ENCODE data around the gene ST6GAL1. TPM values are rescaled to one million over a fixed set of nuclear protein-coding genes. Genes with fewer than 3 reads are reported as not detected.
"Not testable (repeated sequence)": the region's sequence is repeated elsewhere in the genome, so short reads cannot be mapped to it uniquely, and the experiment has no call there.

ST6GAL1 gene
- total and polyA plus RNA-seq, 4 experiments from 2014 or later: 165 to 232 (median 197) TPM

DNA sequence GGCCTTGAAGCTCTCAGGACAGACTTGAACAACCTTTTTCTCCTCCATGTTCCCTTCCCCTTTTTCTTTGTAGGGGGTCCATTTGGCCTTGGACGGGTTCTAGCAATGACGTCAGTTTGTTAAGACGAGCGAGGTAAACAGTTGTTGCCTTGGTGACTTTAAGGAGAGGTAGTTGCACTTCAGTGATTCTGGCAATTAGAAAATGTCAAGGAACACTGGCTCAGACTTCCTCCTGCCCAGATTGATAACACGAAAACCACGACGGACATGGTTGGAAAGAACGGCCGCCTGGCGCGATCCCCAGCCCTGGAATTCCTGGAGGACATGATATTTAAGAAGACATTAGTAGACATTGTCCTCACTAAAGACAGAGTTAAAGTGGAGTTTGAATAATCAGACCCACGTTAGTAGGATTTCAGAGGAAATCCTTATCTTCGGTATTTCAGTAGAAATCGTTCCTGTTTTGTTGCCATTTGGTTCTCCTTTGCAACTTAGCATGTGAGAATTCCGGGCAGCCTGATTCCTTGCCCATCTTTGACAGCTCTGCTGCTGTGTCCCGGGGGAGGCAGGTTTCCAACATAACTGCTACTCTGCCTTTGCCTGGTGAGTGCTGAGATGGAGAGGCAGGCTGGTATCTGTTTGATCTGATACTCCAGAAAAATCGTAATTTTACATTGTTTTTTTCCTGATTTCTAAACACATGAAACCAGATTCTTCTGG lies 87.3 kb downstream of the ST6GAL1 start:
- H3K27ac Mint-ChIP-seq: peak overlapping the region in 4 of 7 donors; percentile 18 to 66 (median 64)
- H3K27me3 Mint-ChIP-seq: no peaks in the 10 kb centered on the region
- H3K9me3 Mint-ChIP-seq: no peaks in the 10 kb centered on the region
- Histone ChIP-seq H3K9me3 (ENCODE audit: control insufficient read depth in 1 of 2, low read length in 2 of 2) (no peaks in the 10 kb centered on the region), H3K27me3 (ENCODE audit: insufficient read depth, low read length) (no peaks in the 10 kb centered on the region), H3K4me3 (ENCODE audit: low read length in 2 of 2) (no peak overlapping the region), H3K36me3 (ENCODE audit: insufficient read depth, low read length) (peaks cover 14% of the 10 kb centered on the region), H3K4me1 (ENCODE audit: insufficient read depth, low read length) (peaks cover 86% of the 10 kb centered on the region), H3K27ac (ENCODE audit: low read depth, low read length) (no peak overlapping the region)
- CTCF ChIA-PET (ENCODE audit: partially characterized antibody): interaction anchor here (3.3 kb wide), 1 partner anchor 168 kb away, joined by 11 read pairs; no protein-coding TSS in a partner anchor
- POLR2A ChIA-PET (ENCODE audit: partially characterized antibody): interaction anchor here (1.7 to 1.8 kb wide), 3 partner anchors 8 to 122 kb away, joined by 4 to 12 read pairs (median 5); partner anchors contain the start of gene RPL39L
- peaks cover 46 to 89% (median 69%) of the 10 kb centered on the region in 4 donors for H3K4me1 Mint-ChIP-seq
- DNase-seq: no peak
- H3K4me3 Mint-ChIP-seq: no peak overlapping the region
- H3K36me3 Mint-ChIP-seq: peaks cover 30 to 39% of the 10 kb centered on the region in 2 donors
- intact Hi-C loops (cut with micrococcal nuclease): no loop called here

DNA sequence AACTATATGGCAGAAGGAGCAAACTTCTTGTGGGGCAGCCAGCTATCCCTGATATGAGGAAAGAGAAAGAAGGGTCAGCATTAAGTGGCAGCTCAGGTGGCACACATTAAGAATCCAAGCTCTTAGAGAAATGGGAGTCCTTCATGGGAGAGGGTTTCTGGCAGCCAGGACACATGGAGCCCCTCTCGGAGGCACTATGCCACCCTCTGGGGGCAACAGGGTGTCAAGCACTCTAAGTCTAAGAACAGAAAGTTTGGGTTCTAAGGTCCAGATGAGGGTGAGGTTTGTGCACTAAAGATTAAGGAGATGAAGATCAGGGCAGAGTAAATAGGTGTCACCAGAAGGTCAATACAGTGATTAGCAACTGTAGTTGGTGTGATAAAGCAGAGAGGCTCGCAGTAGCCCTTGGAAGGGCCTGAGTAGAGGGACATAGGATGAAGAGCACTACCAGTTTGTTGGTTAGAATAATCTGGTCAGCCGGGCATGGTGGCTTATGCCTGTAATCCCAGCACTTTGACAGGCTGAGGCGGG lies 89.3 kb downstream of the ST6GAL1 start:
- Mint-ChIP-seq H3K27ac (peak overlapping the region; percentile 47 to 97 (median 76)), H3K4me3 (peak overlapping the region in 5 of 8 donors; percentile 1 to 29 (median 5)), H3K27me3 (no peaks in the 10 kb centered on the region), H3K9me3 (no peaks in the 10 kb centered on the region), H3K36me3 (peaks cover 22 to 34% of the 10 kb centered on the region in 2 donors), H3K4me1 (peaks cover 43 to 86% (median 66%) of the 10 kb centered on the region in 4 donors)
- Histone ChIP-seq H3K9me3 (ENCODE audit: control insufficient read depth in 1 of 2, low read length in 2 of 2) (no peaks in the 10 kb centered on the region), H3K27me3 (ENCODE audit: insufficient read depth, low read length) (no peaks in the 10 kb centered on the region), H3K4me1 (ENCODE audit: insufficient read depth, low read length) (peaks cover 78% of the 10 kb centered on the region), H3K4me3 (ENCODE audit: low read length in 2 of 2) (no peak overlapping the region), H3K27ac (ENCODE audit: low read depth, low read length) (peak overlapping the region; percentile 13), H3K36me3 (ENCODE audit: insufficient read depth, low read length) (peaks cover 14% of the 10 kb centered on the region)
- intact Hi-C loops (cut with micrococcal nuclease): no loop called here
- POLR2A ChIA-PET (ENCODE audit: partially characterized antibody): interaction anchor here (0.9 to 1.4 kb wide), 3 partner anchors 8 to 15 kb away, joined by 3 to 5 read pairs (median 5); no protein-coding TSS in a partner anchor
- CTCF ChIA-PET (ENCODE audit: partially characterized antibody): interaction anchor here (3.3 kb wide), 1 partner anchor 170 kb away, joined by 11 read pairs; no protein-coding TSS in a partner anchor
- DNase-seq: no peak

DNA sequence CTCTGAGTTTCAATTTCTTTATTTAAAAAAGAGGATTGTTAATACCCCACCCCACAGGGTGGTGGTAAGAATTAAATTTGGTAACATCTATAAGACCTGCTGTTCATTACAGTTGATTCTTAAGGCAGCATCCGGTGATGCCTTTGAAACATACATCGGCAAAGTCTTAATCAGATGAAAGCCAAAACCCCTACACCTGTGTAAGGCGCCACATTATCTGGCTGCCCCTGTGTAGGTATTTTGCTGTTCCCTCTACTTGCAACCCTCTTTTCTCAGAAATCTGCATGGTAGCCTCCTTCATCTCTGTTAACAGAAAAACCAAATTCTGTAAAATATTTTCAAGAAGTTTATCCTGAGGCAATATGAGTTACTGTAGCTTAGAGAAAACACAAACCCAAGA lies 90.0 kb downstream of the ST6GAL1 start:
- intact Hi-C loops (cut with micrococcal nuclease): no loop called here
- peaks cover 47 to 87% (median 68%) of the 10 kb centered on the region in 4 donors for H3K4me1 Mint-ChIP-seq
- H3K9me3 Mint-ChIP-seq: no peaks in the 10 kb centered on the region
- H3K27ac Mint-ChIP-seq: peak overlapping the region; percentile 47 to 97 (median 92)
- H3K27me3 Mint-ChIP-seq: no peaks in the 10 kb centered on the region
- Histone ChIP-seq H3K4me1 (ENCODE audit: insufficient read depth, low read length) (peaks cover 78% of the 10 kb centered on the region), H3K27me3 (ENCODE audit: insufficient read depth, low read length) (no peaks in the 10 kb centered on the region), H3K9me3 (ENCODE audit: control insufficient read depth in 1 of 2, low read length in 2 of 2) (no peaks in the 10 kb centered on the region), H3K36me3 (ENCODE audit: insufficient read depth, low read length) (peaks cover 14% of the 10 kb centered on the region), H3K27ac (ENCODE audit: low read depth, low read length) (no peak overlapping the region), H3K4me3 (ENCODE audit: low read length in 2 of 2) (no peak overlapping the region)
- peak overlapping the region in 7 of 8 donors; percentile 17 to 61 (median 51) for H3K4me3 Mint-ChIP-seq
- DNase-seq: peak in 3 of 5 donors; percentile 34 to 50 (median 49)
- ChIA-PET POLR2A (ENCODE audit: partially characterized antibody) (interaction anchor here (0.6 kb wide), 1 partner anchor 44 kb away, joined by 4 read pairs; no protein-coding TSS in a partner anchor), CTCF (ENCODE audit: partially characterized antibody) (interaction anchor here (3.3 kb wide), 1 partner anchor 171 kb away, joined by 11 read pairs; no protein-coding TSS in a partner anchor)
- H3K36me3 Mint-ChIP-seq: peaks cover 20 to 33% of the 10 kb centered on the region in 2 donors

DNA sequence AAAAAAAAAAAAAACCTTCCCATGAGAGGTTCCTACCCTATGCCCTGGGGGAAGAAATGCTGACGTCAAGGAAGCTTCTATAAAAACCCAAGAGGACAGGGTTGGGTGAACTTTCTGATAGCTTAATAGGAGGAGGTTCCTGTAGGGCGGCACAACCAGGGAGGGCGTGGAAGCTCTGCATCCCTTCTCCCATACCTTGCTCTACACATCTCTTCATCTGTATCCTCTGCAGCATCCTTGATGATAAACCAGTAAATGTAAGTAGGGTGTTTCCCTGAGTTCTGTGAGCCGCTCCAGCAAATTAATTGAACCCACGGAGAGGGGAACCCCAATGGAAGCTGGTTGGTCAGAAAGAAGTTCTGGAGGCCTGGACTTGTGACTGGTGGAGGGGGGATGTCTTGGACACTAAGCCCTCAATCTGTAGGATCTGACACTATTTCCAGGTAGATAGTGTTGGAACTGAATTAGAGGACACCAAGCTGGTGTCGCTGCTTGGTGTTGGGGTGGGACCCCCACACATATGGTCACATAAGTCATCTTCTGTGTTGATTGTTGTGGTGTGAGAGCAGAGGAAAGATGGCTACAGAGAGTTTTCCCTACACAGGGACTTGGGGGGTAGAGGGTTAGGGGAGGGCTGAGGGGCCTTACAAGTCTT lies 91.5 kb downstream of the ST6GAL1 start:
- no peaks in the 10 kb centered on the region for H3K9me3 Mint-ChIP-seq
- H3K27ac ChIP-seq (ENCODE audit: low read depth, low read length): no peak overlapping the region
- no peak overlapping the region for H3K4me3 ChIP-seq (ENCODE audit: low read length in 2 of 2)
- H3K4me1 ChIP-seq (ENCODE audit: insufficient read depth, low read length): peaks cover 75% of the 10 kb centered on the region
- POLR2A ChIA-PET (ENCODE audit: partially characterized antibody): interaction anchor here (0.8 to 1.8 kb wide), 3 partner anchors 10 to 91 kb away, joined by 4 to 8 read pairs (median 5); no protein-coding TSS in a partner anchor
- H3K27me3 Mint-ChIP-seq: no peaks in the 10 kb centered on the region
- no peaks in the 10 kb centered on the region for H3K27me3 ChIP-seq (ENCODE audit: insufficient read depth, low read length)
- H3K27ac Mint-ChIP-seq: peak overlapping the region; percentile 53 to 90 (median 78)
- intact Hi-C loops (cut with micrococcal nuclease): no loop called here
- no peak for DNase-seq
- CTCF ChIA-PET (ENCODE audit: partially characterized antibody): interaction anchor here (0.6 to 1.0 kb wide), 4 partner anchors 27 to 173 kb away, joined by 3 read pairs; partner anchors contain the start of gene RPL39L
- H3K36me3 ChIP-seq (ENCODE audit: insufficient read depth, low read length): peaks cover 11% of the 10 kb centered on the region
- H3K4me1 Mint-ChIP-seq: peaks cover 41 to 81% (median 59%) of the 10 kb centered on the region in 4 donors
- no peaks in the 10 kb centered on the region for H3K9me3 ChIP-seq (ENCODE audit: control insufficient read depth in 1 of 2, low read length in 2 of 2)
- peak overlapping the region in 3 of 8 donors; percentile 18 to 24 (median 24) for H3K4me3 Mint-ChIP-seq
- H3K36me3 Mint-ChIP-seq: peaks cover 10 to 25% of the 10 kb centered on the region in 2 donors

DNA sequence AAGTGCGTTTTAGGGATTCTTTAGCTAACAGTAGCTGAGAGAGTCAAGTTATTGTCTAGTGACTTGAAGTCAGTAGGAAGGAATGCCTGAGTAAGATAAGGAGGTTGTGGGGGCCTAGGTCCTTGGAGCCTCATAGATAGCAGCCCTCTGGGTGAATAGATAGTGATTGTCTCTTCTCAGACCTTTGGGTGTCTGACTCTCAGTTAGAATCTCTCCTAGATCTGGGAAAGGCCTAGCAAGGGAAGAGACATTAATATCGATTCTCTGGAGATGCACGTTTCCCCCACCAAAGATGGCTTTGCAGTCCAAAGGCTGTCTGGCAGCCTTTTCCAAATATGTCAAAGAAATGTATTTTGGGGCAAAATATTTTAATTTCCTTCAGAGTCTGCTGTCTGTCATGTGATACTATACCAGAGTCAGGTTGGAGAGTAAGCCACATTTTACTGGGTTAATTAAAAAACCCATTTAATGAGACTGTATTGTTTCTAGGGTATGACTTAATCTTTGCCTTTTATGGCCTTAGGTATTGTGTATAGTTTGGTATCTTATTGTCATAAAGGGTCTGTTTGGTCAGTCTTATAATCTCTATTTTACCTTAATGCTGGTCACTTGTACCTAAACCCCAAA lies 92.2 kb downstream of the ST6GAL1 start:
- Mint-ChIP-seq H3K27ac (peak overlapping the region; percentile 59 to 90 (median 78)), H3K9me3 (peaks cover 0 to under 1% (median 0%) of the 10 kb centered on the region in 8 donors), H3K4me1 (peaks cover 45 to 82% (median 61%) of the 10 kb centered on the region in 4 donors), H3K4me3 (peak overlapping the region in 3 of 8 donors; percentile 9 to 24 (median 18)), H3K36me3 (peaks cover 10 to 25% of the 10 kb centered on the region in 2 donors), H3K27me3 (no peaks in the 10 kb centered on the region)
- no peaks in the 10 kb centered on the region for H3K27me3 ChIP-seq (ENCODE audit: insufficient read depth, low read length)
- CTCF ChIA-PET (ENCODE audit: partially characterized antibody): interaction anchor here (0.6 to 0.7 kb wide), 2 partner anchors 117 to 170 kb away, joined by 3 read pairs; partner anchors contain the start of gene RPL39L
- no peaks in the 10 kb centered on the region for H3K9me3 ChIP-seq (ENCODE audit: control insufficient read depth in 1 of 2, low read length in 2 of 2)
- H3K36me3 ChIP-seq (ENCODE audit: insufficient read depth, low read length): peaks cover 5% of the 10 kb centered on the region
- no peak for DNase-seq
- intact Hi-C loops (cut with micrococcal nuclease): no loop called here
- peaks cover 76% of the 10 kb centered on the region for H3K4me1 ChIP-seq (ENCODE audit: insufficient read depth, low read length)
- H3K4me3 ChIP-seq (ENCODE audit: low read length in 2 of 2): no peak overlapping the region
- peak overlapping the region; percentile 11 for H3K27ac ChIP-seq (ENCODE audit: low read depth, low read length)
- POLR2A ChIA-PET (ENCODE audit: partially characterized antibody): interaction anchor here (1.3 to 1.8 kb wide), 2 partner anchors 9 to 91 kb away, joined by 5 to 8 read pairs; no protein-coding TSS in a partner anchor

DNA sequence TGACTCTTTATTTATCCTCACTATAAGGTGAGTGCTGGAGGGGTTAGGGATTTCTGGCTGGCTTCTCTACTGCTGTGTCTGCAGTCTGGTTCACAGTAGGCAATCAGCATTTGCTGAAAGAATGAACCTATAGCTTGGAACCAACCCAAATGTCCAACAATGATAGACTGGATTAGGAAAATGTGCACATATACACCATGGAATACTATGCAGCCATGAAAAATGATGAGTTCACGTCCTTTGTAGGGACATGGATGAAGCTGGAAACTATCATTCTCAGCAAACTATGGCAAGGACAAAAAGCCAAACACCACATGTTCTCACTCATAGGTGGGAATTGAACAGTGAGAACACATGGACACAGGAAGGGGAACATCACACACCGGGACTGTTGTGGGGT lies 93.0 kb downstream of the ST6GAL1 start:
- peaks cover 82% of the 10 kb centered on the region for H3K4me1 ChIP-seq (ENCODE audit: insufficient read depth, low read length)
- H3K27me3 ChIP-seq (ENCODE audit: insufficient read depth, low read length); H3K27me3 Mint-ChIP-seq; H3K9me3 ChIP-seq (ENCODE audit: control insufficient read depth in 1 of 2, low read length in 2 of 2); H3K9me3 Mint-ChIP-seq; DNase-seq; H3K4me3 Mint-ChIP-seq; CTCF ChIA-PET (ENCODE audit: partially characterized antibody); intact Hi-C loops (cut with micrococcal nuclease); H3K36me3 ChIP-seq (ENCODE audit: insufficient read depth, low read length); POLR2A ChIA-PET (ENCODE audit: partially characterized antibody); H3K4me3 ChIP-seq (ENCODE audit: low read length in 2 of 2): not testable (repeated sequence)
- H3K36me3 Mint-ChIP-seq: peaks cover 11 to 23% of the 10 kb centered on the region in 2 donors
- peak overlapping the region; percentile 11 for H3K27ac ChIP-seq (ENCODE audit: low read depth, low read length)
- peaks cover 47 to 82% (median 61%) of the 10 kb centered on the region in 4 donors for H3K4me1 Mint-ChIP-seq
- H3K27ac Mint-ChIP-seq: peak overlapping the region; percentile 59 to 90 (median 78)

Measured in CD4-positive, alpha-beta memory T cell (primary cell).